Stimulated activated naive B cell treated with anti-CD40 and anti-IgM and Interleukin-4, amounts not matched to agents 10 μg/mL and 1 μg/mL and 100 μg/mL, for 72 hours (primary cell): ENCODE measurements around the gene CFAP299.
"Not testable (repeated sequence)": the region's sequence is repeated elsewhere in the genome, so short reads cannot be mapped to it uniquely, and the experiment has no call there.

ENCODE experiments used
- ATAC-seq, 2 donors: fragments of 150-1000 bp; cut with Tn5 transposase; replicated peaks; 2 replicates each; pipeline ENCODE4 v1.10.0; 2021; ENCODE audit warnings: moderate library complexity in 1 of 2
- DNase-seq: peaks from one replicate; pipeline ENCODE4 v3.0.0; 2021
- H3K27ac Mint-ChIP-seq: one replicate; pipeline ENCODE4 v1.8.0; 2022; ENCODE audit warnings: mild to moderate bottlenecking, mixed read lengths
- H3K27me3 Mint-ChIP-seq, 2 donors: one replicate each; pipeline ENCODE4 v1.8.0; 2022; ENCODE audit warnings: mixed read lengths in 2 of 2
- H3K36me3 Mint-ChIP-seq, 2 donors: one replicate each; pipeline ENCODE4 v1.8.0; 2022; ENCODE audit warnings: mixed read lengths in 2 of 2, mild to moderate bottlenecking in 1 of 2
- H3K4me1 Mint-ChIP-seq, 2 donors: one replicate each; pipeline ENCODE4 v1.8.0; 2022; ENCODE audit warnings: mixed read lengths in 2 of 2, mild to moderate bottlenecking in 1 of 2
- H3K4me3 Mint-ChIP-seq, 2 donors: one replicate each; pipeline ENCODE4 v1.8.0; 2022; ENCODE audit warnings: mild to moderate bottlenecking in 2 of 2, mixed read lengths in 2 of 2, moderate library complexity in 1 of 2
- H3K9me3 Mint-ChIP-seq, 2 donors: one replicate each; pipeline ENCODE4 v1.8.0; 2022; ENCODE audit warnings: mixed read lengths in 2 of 2, mild to moderate bottlenecking in 1 of 2

CFAP299 gene

DNA sequence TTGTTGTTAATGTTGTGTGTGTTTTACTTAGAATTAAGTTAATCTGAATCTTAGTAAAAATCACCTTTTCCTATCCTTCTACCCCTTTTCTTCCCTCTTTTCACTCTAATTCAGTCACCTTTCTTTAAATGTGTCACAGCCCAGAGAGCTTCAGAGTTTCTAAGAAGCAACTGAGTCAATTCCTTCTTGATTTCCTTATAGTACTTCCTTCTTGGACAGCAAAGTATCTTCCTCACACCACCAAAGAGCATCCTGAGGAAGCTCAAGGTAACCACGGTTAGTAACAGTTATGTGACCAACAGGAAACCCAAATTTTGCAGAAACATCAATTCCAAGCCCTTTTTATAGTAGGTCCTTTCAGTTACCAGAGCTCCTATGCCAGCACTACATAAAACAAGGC, 451.8 kb downstream of the CFAP299 start:
- H3K4me3 Mint-ChIP-seq = no peak overlapping the region
- peaks cover 2 to 15% of the 10 kb centered on the region in 2 donors for H3K4me1 Mint-ChIP-seq
- ATAC-seq (no peak), DNase-seq (no peak)
- no peaks in the 10 kb centered on the region for H3K27me3 Mint-ChIP-seq
- peaks cover 0 to 2% of the 10 kb centered on the region in 2 donors for H3K9me3 Mint-ChIP-seq
- no peak overlapping the region for H3K27ac Mint-ChIP-seq
- no peaks in the 10 kb centered on the region for H3K36me3 Mint-ChIP-seq

DNA sequence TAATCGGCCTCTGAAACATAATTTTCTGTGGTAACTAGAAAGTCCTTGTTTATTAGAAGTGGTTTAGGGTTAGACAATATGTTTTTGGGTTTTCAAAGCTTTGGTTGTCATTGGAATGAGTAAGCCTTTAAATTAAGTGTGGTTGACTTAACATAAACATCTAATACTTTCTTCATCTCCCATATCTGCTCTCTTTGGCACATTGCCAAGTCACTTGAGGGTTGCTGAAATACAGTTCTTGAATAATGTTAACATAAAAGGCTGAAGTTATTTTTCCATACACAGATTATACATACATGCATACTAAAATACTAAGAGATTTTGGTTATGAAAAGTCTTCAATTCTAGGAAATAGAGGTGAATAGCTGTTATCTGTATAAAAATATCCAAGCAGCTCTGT, 453.3 kb downstream of the CFAP299 start:
- peaks cover 0 to 2% of the 10 kb centered on the region in 2 donors for H3K9me3 Mint-ChIP-seq
- H3K27ac Mint-ChIP-seq = no peak overlapping the region
- H3K4me1 Mint-ChIP-seq = peaks cover 2 to 15% of the 10 kb centered on the region in 2 donors
- no peak for DNase-seq
- no peaks in the 10 kb centered on the region for H3K36me3 Mint-ChIP-seq
- H3K4me3 Mint-ChIP-seq = no peak overlapping the region
- no peak for ATAC-seq
- H3K27me3 Mint-ChIP-seq = no peaks in the 10 kb centered on the region

DNA sequence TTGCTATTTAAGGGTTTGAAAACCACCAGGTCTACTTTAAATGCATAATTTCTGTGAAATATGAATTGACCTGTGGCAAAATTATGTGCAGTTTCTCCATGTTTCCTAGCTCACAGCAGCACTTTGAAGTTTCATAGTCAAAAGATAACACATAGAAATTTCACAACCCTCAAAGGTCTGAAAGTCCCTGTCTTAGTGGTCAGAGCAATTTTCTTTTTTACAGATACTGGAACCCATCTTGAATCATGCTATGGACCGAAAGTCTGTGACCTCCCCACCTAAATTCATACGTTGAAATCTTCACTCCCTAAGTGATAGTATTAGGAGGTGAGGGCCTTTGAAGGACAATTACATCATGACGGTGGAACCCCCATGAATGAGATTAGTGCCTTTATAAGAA, 454.6 kb downstream of the CFAP299 start:
- H3K4me1 Mint-ChIP-seq = peaks cover 2 to 15% of the 10 kb centered on the region in 2 donors
- H3K27ac Mint-ChIP-seq = no peak overlapping the region
- H3K27me3 Mint-ChIP-seq = no peaks in the 10 kb centered on the region
- peaks cover 0 to 2% of the 10 kb centered on the region in 2 donors for H3K9me3 Mint-ChIP-seq
- no peak overlapping the region for H3K4me3 Mint-ChIP-seq
- no peak for ATAC-seq
- DNase-seq = no peak
- H3K36me3 Mint-ChIP-seq = no peaks in the 10 kb centered on the region

DNA sequence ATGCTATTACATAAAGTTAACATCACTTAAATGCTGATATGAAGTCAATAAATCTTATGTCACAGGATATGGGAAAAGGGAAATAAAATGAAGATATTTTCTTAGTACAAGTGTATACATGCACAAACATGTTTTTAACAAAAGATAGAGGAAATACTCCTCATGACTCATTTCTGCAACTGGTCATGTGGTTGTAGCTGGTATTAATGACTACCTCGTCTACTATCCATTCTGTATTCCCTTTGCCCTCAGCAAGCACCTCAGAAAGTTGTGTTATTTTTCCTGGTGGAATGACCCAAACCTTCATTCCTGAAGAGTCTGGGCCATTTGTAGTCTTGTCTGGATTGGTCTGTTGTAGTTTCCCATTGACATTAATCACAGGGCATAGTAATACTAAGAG, 458.1 kb downstream of the CFAP299 start:
- not testable (repeated sequence) for H3K4me3 Mint-ChIP-seq, H3K36me3 Mint-ChIP-seq, ATAC-seq, H3K27ac Mint-ChIP-seq, H3K27me3 Mint-ChIP-seq, DNase-seq, H3K4me1 Mint-ChIP-seq
- peaks cover 7 to 11% of the 10 kb centered on the region in 2 donors for H3K9me3 Mint-ChIP-seq

DNA sequence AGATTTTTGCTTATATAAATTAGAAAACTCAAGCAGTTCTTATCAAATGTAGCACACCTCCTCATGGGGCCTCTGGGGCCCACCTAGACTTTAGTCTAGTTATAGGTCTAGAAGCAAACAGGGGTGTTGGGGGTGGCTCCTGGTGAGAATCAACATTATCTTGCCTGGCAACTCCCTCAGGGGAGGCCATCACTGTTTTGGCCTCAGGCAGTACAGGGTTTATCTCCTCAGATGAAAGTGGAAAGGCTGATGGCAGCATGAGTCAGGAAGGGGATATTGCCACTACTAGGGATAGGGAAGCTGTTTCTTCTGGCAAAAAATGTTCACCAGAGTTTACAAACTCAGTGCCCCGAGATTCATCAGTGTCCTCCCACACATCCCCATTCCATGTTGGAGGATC, 462.6 kb downstream of the CFAP299 start:
- no peak for ATAC-seq

DNA sequence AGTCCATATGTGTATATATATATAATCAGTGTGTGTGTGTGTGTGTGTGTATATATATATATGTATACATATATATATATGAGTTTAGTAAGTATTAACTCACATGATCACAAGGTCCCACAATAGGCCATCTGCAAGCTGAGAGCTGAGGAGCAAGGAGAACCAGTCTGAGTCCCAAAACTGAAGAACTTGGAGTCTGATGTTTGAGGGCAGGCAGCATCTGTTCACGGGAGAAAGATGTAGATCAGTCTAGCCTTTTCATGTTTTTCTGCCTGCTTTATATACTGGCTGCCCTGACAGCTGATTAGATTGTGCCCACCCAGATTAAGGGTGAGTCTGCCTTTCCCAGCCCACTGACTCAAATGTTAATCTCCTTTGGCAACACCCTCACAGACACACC, 465.2 kb downstream of the CFAP299 start:
- DNase-seq, H3K36me3 Mint-ChIP-seq: not testable (repeated sequence)
- peak in 1 of 2 donors; percentile 16 for ATAC-seq

More for the DNA sequence above, 462.6 kb downstream of the CFAP299 start:
- Mint-ChIP-seq H3K9me3 (peaks cover 7 to 9% of the 10 kb centered on the region in 2 donors), H3K27ac (no peak overlapping the region), H3K4me3 (no peak overlapping the region), H3K36me3 (peaks cover 0 to 4% of the 10 kb centered on the region in 2 donors), H3K27me3 (no peaks in the 10 kb centered on the region), H3K4me1 (no peaks in the 10 kb centered on the region)
- DNase-seq = no peak

DNA sequence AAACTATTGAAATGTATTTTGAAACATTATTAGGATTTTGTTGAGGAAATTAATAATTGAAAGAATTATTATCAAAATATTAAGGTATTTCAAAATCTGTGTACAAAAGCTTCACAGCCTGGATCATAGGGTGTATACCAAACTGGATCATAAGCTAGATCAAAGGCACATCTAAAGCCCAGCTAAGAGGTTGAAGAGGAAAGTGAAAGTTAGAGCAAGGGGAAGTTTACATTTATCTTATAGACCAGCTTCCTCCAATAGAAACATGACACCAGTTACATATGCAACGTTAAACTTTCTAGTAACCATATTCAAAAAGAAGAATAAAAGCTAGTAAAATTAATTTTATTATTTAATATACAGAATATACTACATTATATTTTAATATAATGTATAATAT, 467.8 kb downstream of the CFAP299 start:
- peak; percentile 42 for ATAC-seq
- Mint-ChIP-seq H3K27ac (no peak overlapping the region), H3K27me3 (no peaks in the 10 kb centered on the region)

More for the DNA sequence above, 465.2 kb downstream of the CFAP299 start:
- not testable (repeated sequence) for H3K27me3 Mint-ChIP-seq, H3K9me3 Mint-ChIP-seq, H3K4me1 Mint-ChIP-seq, H3K27ac Mint-ChIP-seq, H3K4me3 Mint-ChIP-seq

DNA sequence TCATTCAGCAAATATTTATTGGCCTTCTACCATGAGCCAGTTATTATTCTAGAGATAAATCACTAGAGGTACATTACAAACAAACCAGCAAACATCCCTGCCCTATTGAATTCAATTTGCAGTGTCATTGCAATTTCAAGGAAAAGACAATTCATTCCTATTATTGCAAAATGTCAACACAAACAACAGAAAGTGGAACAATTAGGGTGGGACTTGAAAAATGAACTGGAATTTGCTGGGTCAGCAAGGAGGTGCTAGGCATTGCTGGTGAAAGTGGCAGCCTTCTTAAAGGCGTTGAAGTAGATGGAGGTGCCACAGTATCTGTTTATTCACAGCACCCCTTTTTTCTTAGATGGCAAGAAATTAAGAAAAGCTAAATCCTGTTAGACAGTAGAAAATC, 470.9 kb downstream of the CFAP299 start:
- DNase-seq (no peak), ATAC-seq (no peak)
- H3K4me3 Mint-ChIP-seq = no peak overlapping the region
- H3K9me3 Mint-ChIP-seq = no peaks in the 10 kb centered on the region
- H3K27ac Mint-ChIP-seq = no peak overlapping the region
- no peaks in the 10 kb centered on the region for H3K27me3 Mint-ChIP-seq
- no peaks in the 10 kb centered on the region for H3K36me3 Mint-ChIP-seq
- no peaks in the 10 kb centered on the region for H3K4me1 Mint-ChIP-seq

More for the DNA sequence above, 467.8 kb downstream of the CFAP299 start:
- no peak for DNase-seq
- Mint-ChIP-seq H3K4me3 (no peak overlapping the region), H3K9me3 (peaks cover 0 to 3% of the 10 kb centered on the region in 2 donors), H3K36me3 (no peaks in the 10 kb centered on the region), H3K4me1 (no peaks in the 10 kb centered on the region)

DNA sequence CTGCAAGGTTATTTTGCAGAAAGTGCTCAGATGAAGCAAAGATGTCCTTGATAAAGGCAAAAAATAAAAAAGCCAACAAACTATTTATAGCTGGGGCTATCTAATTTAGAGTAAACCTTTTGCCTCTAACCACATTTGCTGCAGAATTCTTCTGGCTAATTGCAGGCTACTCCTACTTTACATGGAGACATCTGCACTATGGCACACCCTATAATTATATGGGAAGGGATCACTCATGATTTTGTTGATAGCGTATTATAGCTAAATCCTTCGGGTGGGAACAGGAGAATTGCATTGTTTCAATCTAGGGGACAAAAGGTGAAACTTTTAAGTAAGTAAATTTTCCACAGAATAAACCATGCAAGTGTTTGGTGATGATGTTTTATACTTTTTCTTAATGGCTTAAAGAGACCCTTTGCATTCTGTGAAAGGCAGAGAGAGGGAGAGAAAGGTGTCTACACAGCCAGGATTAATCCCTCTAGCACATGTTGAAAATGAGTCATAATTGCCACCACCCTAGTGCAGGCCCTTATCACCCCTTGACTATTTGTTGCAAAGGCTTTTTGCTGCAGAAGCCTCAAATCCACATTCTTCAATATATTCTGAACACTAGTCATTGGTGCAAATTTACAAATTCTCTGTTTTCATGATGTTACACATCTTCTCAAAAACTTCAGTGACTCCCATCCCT, 473.7 kb downstream of the CFAP299 start:
- H3K27ac Mint-ChIP-seq = no peak overlapping the region
- no peak for ATAC-seq

DNA sequence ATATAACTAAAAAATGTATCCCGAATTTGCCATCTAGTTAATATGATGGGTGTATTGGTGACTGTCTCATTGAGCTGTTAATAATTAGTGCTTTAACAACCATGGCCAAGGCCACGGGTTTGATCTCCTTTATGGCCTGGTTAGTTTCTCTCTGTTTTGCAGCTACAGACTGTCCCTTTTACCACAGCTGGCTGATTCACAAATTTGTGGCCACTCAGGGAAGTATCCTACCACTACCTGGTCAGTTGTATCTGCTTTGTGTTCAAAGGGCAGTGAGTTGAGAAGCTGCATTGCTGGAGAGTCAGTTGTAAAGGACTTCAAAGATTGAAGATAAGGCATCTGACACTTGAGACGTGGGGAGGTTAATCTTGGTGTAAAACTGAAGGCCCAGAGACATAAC, 475.9 kb downstream of the CFAP299 start:
- Mint-ChIP-seq H3K4me3 (no peak overlapping the region), H3K27ac (no peak overlapping the region), H3K27me3 (no peaks in the 10 kb centered on the region), H3K4me1 (no peaks in the 10 kb centered on the region), H3K36me3 (no peaks in the 10 kb centered on the region), H3K9me3 (no peaks in the 10 kb centered on the region)
- DNase-seq (no peak), ATAC-seq (no peak)

More for the DNA sequence above, 473.7 kb downstream of the CFAP299 start:
- no peaks in the 10 kb centered on the region for H3K4me1 Mint-ChIP-seq
- no peak for DNase-seq
- H3K27me3 Mint-ChIP-seq = no peaks in the 10 kb centered on the region
- no peaks in the 10 kb centered on the region for H3K9me3 Mint-ChIP-seq
- no peak overlapping the region for H3K4me3 Mint-ChIP-seq
- H3K36me3 Mint-ChIP-seq = no peaks in the 10 kb centered on the region

DNA sequence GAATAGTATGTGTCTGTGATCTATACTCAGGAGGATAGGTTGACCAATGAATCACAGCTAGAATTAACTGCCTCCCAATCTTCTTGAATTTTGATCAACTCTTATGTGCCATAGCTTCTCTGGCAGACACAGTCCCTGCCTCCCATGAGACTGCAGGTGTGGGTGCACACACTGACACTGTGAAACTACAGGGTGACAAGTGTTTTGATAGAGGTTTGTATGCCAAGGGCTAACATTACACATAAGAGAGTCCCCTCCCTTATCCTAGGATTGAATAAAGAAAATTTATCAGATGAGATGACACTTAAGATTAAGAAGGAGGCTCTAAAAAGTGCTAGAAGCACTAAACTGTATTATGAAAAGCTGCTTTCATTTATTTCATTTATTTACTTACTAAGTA, 476.6 kb downstream of the CFAP299 start:
- no peaks in the 10 kb centered on the region for H3K36me3 Mint-ChIP-seq
- H3K27me3 Mint-ChIP-seq = no peaks in the 10 kb centered on the region
- H3K4me3 Mint-ChIP-seq = no peak overlapping the region
- no peak for ATAC-seq
- H3K9me3 Mint-ChIP-seq = no peaks in the 10 kb centered on the region
- H3K4me1 Mint-ChIP-seq = no peaks in the 10 kb centered on the region
- DNase-seq = no peak
- no peak overlapping the region for H3K27ac Mint-ChIP-seq

DNA sequence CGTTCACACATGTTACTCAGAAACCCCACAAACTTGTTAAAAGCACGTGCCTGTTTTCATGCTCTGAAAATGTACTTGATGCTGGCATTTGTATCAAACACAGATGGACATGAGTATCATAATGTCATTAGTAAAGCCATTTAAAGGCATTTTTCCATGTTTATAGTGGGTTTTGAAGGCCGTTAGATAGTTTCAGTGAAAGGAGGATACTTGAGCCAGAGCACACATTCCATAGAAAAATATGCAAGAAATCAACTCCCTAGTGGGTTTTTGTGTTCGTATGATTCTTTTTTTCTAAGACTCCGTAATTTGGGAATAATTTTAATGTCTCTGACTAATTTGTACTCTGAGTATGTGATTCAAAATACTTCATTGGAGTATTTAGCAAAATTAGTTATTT, 478.7 kb downstream of the CFAP299 start:
- H3K9me3 Mint-ChIP-seq = no peaks in the 10 kb centered on the region
- no peak overlapping the region for H3K4me3 Mint-ChIP-seq
- ATAC-seq (no peak), DNase-seq (no peak)
- H3K4me1 Mint-ChIP-seq = no peaks in the 10 kb centered on the region
- H3K27ac Mint-ChIP-seq = no peak overlapping the region
- no peaks in the 10 kb centered on the region for H3K36me3 Mint-ChIP-seq
- H3K27me3 Mint-ChIP-seq = no peaks in the 10 kb centered on the region

DNA sequence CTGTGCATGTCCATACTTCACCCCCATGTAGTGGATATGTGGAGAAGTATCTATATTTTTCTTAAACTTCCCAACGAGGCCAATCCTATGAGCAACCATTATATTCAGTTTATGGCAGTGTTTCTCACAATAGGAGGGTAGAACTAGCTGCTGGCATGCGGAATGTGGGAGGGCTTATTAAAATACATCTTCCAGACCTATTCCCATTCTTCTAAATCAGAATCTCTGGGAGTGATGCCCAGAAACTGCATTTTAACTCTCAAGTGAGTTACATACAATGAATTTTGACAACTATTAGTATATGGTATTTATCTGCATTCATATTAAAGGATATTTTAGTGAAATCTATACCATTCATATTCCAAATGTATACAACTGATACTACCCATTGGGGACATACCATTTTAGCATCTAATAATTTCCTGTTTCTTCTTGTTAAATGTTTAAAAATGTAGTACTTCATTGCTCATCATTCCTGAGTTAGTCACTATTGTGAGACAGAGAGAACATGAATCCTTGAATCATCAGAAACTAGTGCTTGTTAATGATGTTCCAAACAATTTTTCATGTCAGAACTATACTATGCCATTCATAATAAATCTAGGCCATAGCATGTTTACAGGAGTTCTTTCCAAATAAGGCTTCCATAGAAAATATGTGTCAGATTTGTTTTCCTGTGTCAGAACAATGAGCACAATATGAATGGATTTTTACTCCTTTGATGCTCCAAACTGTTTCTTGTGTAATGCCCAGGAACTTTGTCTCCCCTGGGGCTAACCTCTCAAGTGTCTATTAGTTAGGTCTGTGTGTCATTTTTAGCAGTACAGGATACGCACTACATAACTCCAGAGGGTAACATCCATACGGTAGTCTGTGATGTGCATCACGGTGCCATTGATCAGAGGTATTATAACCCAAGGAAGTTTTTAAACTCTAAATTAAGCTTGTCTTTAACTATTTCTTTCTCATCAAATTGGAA, 496.1 kb downstream of the CFAP299 start:
- no peaks in the 10 kb centered on the region for H3K27me3 Mint-ChIP-seq
- DNase-seq (no peak), ATAC-seq (no peak)
- H3K4me3 Mint-ChIP-seq = no peak overlapping the region
- H3K9me3 Mint-ChIP-seq = peaks cover 3 to 6% of the 10 kb centered on the region in 2 donors
- H3K27ac Mint-ChIP-seq = no peak overlapping the region
- no peaks in the 10 kb centered on the region for H3K4me1 Mint-ChIP-seq
- H3K36me3 Mint-ChIP-seq = no peaks in the 10 kb centered on the region

DNA sequence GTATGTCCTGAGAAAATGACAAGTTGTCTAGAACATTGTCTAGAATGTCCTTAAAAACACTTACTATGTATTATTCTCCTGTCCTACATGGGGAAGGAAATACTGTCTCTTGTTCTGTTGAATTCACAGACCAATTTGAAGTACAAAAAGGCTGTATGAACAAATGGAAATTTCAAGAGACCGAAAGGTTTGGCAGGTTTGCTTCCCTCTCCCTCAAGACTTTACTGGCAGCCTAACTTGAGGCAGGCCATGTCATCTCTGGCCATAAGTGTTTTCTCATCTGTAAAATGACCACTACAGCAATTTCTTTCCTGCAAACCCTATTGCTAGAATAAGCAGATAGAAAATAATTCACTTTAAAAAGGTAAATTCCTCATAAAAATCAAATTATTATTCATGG, 503.8 kb downstream of the CFAP299 start:
- ATAC-seq (no peak), DNase-seq (no peak)
- Mint-ChIP-seq H3K27ac (no peak overlapping the region), H3K4me3 (no peak overlapping the region), H3K36me3 (no peaks in the 10 kb centered on the region), H3K9me3 (peaks cover 0 to 10% of the 10 kb centered on the region in 2 donors), H3K4me1 (peaks cover 0 to 4% of the 10 kb centered on the region in 2 donors), H3K27me3 (no peaks in the 10 kb centered on the region)

DNA sequence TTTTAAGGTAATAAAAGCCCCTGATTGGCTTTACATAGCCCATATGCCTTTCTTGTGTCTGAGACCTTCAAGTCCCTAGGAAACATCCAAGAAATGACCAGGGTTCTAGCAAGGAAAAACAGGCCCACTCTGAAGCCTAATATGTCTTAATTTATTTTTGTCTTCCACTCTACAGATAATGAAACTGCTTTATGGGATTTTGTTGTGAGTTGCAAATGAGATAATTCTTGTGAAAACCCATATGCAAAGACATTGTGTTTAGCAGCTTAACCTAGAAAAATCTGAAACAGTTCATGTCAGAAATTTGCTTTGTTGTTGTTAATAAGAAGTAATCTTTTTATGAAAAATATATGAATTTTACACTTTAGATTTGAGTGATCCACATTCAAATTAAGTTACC, 504.3 kb downstream of the CFAP299 start:
- Mint-ChIP-seq H3K9me3 (peaks cover 0 to 10% of the 10 kb centered on the region in 2 donors), H3K4me3 (no peak overlapping the region), H3K27me3 (no peaks in the 10 kb centered on the region), H3K27ac (no peak overlapping the region), H3K4me1 (peaks cover 0 to 4% of the 10 kb centered on the region in 2 donors), H3K36me3 (no peaks in the 10 kb centered on the region)
- ATAC-seq = no peak
- no peak for DNase-seq
